ENCODE data around the gene TMEM184A.

The TMEM184A gene

GRCh38 chr7:1533255-1533546, 22.8 kb downstream of the TMEM184A start:
- Histone ChIP-seq H2AK5ac (ENCODE audit: low read length) (peak overlapping the region; percentile 31), H2AFZ (ENCODE audit: insufficient read depth, low read length, poor library complexity) (no peak overlapping the region), H3K9ac (ENCODE audit: low read length) (no peak overlapping the region), H2BK120ac (ENCODE audit: insufficient read depth, low read length, poor library complexity) (peak overlapping the region; percentile 12), H3K27ac (ENCODE audit: low read depth, low read length) (peak overlapping the region; percentile 83), H3K27me3 (ENCODE audit: insufficient read depth, low read length) (no peaks in the 10 kb centered on the region), H2BK12ac (ENCODE audit: low read length) (peak overlapping the region; percentile 39), H3K9me3 (ENCODE audit: insufficient read depth, low read depth, low read length) (no peaks in the 10 kb centered on the region), H2BK5ac (ENCODE audit: low read depth, low read length, poor library complexity) (peak overlapping the region; percentile 24), H3K79me1 (ENCODE audit: low read length) (peaks cover 42% of the 10 kb centered on the region), H3K23ac (ENCODE audit: low read length) (no peak overlapping the region), H3K14ac (ENCODE audit: low read length) (peak overlapping the region; percentile 22), H3K79me2 (ENCODE audit: control insufficient read depth, insufficient read depth, low read length, poor library complexity) (peaks cover 30% of the 10 kb centered on the region), H3K18ac (ENCODE audit: low read length) (peak overlapping the region; percentile 58), H3K4me3 (ENCODE audit: low read depth, low read length) (no peak overlapping the region), H4K91ac (ENCODE audit: low read depth, low read length) (peak overlapping the region; percentile 80), H3K4me2 (ENCODE audit: low read length) (peak overlapping the region; percentile 75), H4K12ac (ENCODE audit: low read depth, low read length) (peak overlapping the region; percentile 9), H3K4ac (ENCODE audit: low read depth, low read length) (peak overlapping the region; percentile 49), H4K8ac (ENCODE audit: low read depth, low read length) (peak overlapping the region; percentile 40), H3K4me1 (ENCODE audit: control insufficient read depth in 1 of 2, insufficient read depth in 2 of 2, low read length in 2 of 2) (peaks cover 54 to 63% of the 10 kb centered on the region in 2 experiments), H3K36me3 (ENCODE audit: control insufficient read depth in 1 of 2, insufficient read depth in 2 of 2, low read length in 2 of 2) (peaks cover 0 to 3% of the 10 kb centered on the region in 2 experiments)
- WGBS (ENCODE audit: extremely low coverage, insufficient coverage, insufficient read length) = no CpG with 5 or more reads among the region's 9 CpGs
- no peak for DNase-seq

GRCh38 chr7:1532456-1533254, 23.4 kb downstream of the TMEM184A start:
- H2AFZ ChIP-seq (ENCODE audit: insufficient read depth, low read length, poor library complexity) = no peak overlapping the region
- peak overlapping the region; percentile 40 for H4K8ac ChIP-seq (ENCODE audit: low read depth, low read length)
- H3K79me2 ChIP-seq (ENCODE audit: control insufficient read depth, insufficient read depth, low read length, poor library complexity) = peaks cover 26% of the 10 kb centered on the region
- H3K9me3 ChIP-seq (ENCODE audit: insufficient read depth, low read depth, low read length) = no peaks in the 10 kb centered on the region
- peak overlapping the region; percentile 83 for H3K27ac ChIP-seq (ENCODE audit: low read depth, low read length)
- H3K4me2 ChIP-seq (ENCODE audit: low read length) = peak overlapping the region; percentile 75
- no peak overlapping the region for H3K23ac ChIP-seq (ENCODE audit: low read length)
- H3K9ac ChIP-seq (ENCODE audit: low read length) = no peak overlapping the region
- H3K4me1 ChIP-seq (ENCODE audit: control insufficient read depth in 1 of 2, insufficient read depth in 2 of 2, low read length in 2 of 2) = peaks cover 49 to 58% of the 10 kb centered on the region in 2 experiments
- H3K14ac ChIP-seq (ENCODE audit: low read length) = peak overlapping the region; percentile 22
- peak overlapping the region; percentile 12 for H2BK120ac ChIP-seq (ENCODE audit: insufficient read depth, low read length, poor library complexity)
- H2BK5ac ChIP-seq (ENCODE audit: low read depth, low read length, poor library complexity) = peak overlapping the region; percentile 24
- peaks cover 38% of the 10 kb centered on the region for H3K79me1 ChIP-seq (ENCODE audit: low read length)
- H4K12ac ChIP-seq (ENCODE audit: low read depth, low read length) = no peak overlapping the region
- no peak overlapping the region for H3K4me3 ChIP-seq (ENCODE audit: low read depth, low read length)
- H3K4ac ChIP-seq (ENCODE audit: low read depth, low read length) = peak overlapping the region; percentile 49
- H2AK5ac ChIP-seq (ENCODE audit: low read length) = peak overlapping the region; percentile 31
- H2BK12ac ChIP-seq (ENCODE audit: low read length) = peak overlapping the region; percentile 39
- DNase-seq = peak; percentile 66 to 70
- no peaks in the 10 kb centered on the region for H3K27me3 ChIP-seq (ENCODE audit: insufficient read depth, low read length)
- peaks cover 0 to 3% of the 10 kb centered on the region in 2 experiments for H3K36me3 ChIP-seq (ENCODE audit: control insufficient read depth in 1 of 2, insufficient read depth in 2 of 2, low read length in 2 of 2)
- WGBS (ENCODE audit: extremely low coverage, insufficient coverage, insufficient read length) = no CpG with 5 or more reads among the region's 36 CpGs
- H4K91ac ChIP-seq (ENCODE audit: low read depth, low read length) = peak overlapping the region; percentile 80
- peak overlapping the region; percentile 58 for H3K18ac ChIP-seq (ENCODE audit: low read length)

- no peak overlapping the region for H2AFZ ChIP-seq (ENCODE audit: insufficient read depth, low read length, poor library complexity)
- peaks cover 0 to 3% of the 10 kb centered on the region in 2 experiments for H3K36me3 ChIP-seq (ENCODE audit: control insufficient read depth in 1 of 2, insufficient read depth in 2 of 2, low read length in 2 of 2)
- H4K8ac ChIP-seq (ENCODE audit: low read depth, low read length) = no peak overlapping the region
- H3K23ac ChIP-seq (ENCODE audit: low read length) = no peak overlapping the region
- peaks cover 33% of the 10 kb centered on the region for H3K79me1 ChIP-seq (ENCODE audit: low read length)
- H3K27ac ChIP-seq (ENCODE audit: low read depth, low read length) = peak overlapping the region; percentile 83
- WGBS (ENCODE audit: extremely low coverage, insufficient coverage, insufficient read length) = no CpG with 5 or more reads among the region's 10 CpGs
- no peak overlapping the region for H3K18ac ChIP-seq (ENCODE audit: low read length)
- H2BK12ac ChIP-seq (ENCODE audit: low read length) = no peak overlapping the region
- H3K4me2 ChIP-seq (ENCODE audit: low read length) = peak overlapping the region; percentile 75
- H2BK120ac ChIP-seq (ENCODE audit: insufficient read depth, low read length, poor library complexity) = no peak overlapping the region
- H3K14ac ChIP-seq (ENCODE audit: low read length) = no peak overlapping the region
- no peaks in the 10 kb centered on the region for H3K9me3 ChIP-seq (ENCODE audit: insufficient read depth, low read depth, low read length)
- peak overlapping the region; percentile 76 for H3K4me3 ChIP-seq (ENCODE audit: low read depth, low read length)
- peaks cover 45 to 54% of the 10 kb centered on the region in 2 experiments for H3K4me1 ChIP-seq (ENCODE audit: control insufficient read depth in 1 of 2, insufficient read depth in 2 of 2, low read length in 2 of 2)
- DNase-seq = no peak
- H3K27me3 ChIP-seq (ENCODE audit: insufficient read depth, low read length) = no peaks in the 10 kb centered on the region
- no peak overlapping the region for H4K91ac ChIP-seq (ENCODE audit: low read depth, low read length)
- no peak overlapping the region for H2BK5ac ChIP-seq (ENCODE audit: low read depth, low read length, poor library complexity)
- no peak overlapping the region for H2AK5ac ChIP-seq (ENCODE audit: low read length)
- peaks cover 22% of the 10 kb centered on the region for H3K79me2 ChIP-seq (ENCODE audit: control insufficient read depth, insufficient read depth, low read length, poor library complexity)
- no peak overlapping the region for H3K9ac ChIP-seq (ENCODE audit: low read length)
- no peak overlapping the region for H4K12ac ChIP-seq (ENCODE audit: low read depth, low read length)
- peak overlapping the region; percentile 81 for H3K4ac ChIP-seq (ENCODE audit: low read depth, low read length)
Measured at GRCh38 chr7:1531979-1532455, 24.0 kb downstream of the TMEM184A start.

GRCh38 chr7:1531263-1531978, 24.6 kb downstream of the TMEM184A start:
- no peak overlapping the region for H3K23ac ChIP-seq (ENCODE audit: low read length)

More at GRCh38 chr7:1531263-1531978, 24.6 kb downstream of the TMEM184A start:
- Histone ChIP-seq H3K79me2 (ENCODE audit: control insufficient read depth, insufficient read depth, low read length, poor library complexity) (peaks cover 19% of the 10 kb centered on the region), H3K4me3 (ENCODE audit: low read depth, low read length) (peak overlapping the region; percentile 76), H2BK12ac (ENCODE audit: low read length) (peak overlapping the region; percentile 38), H3K36me3 (ENCODE audit: control insufficient read depth in 1 of 2, insufficient read depth in 2 of 2, low read length in 2 of 2) (peaks cover 0 to 3% of the 10 kb centered on the region in 2 experiments), H3K14ac (ENCODE audit: low read length) (peak overlapping the region; percentile 35), H2BK120ac (ENCODE audit: insufficient read depth, low read length, poor library complexity) (peak overlapping the region; percentile 81), H3K27ac (ENCODE audit: low read depth, low read length) (peak overlapping the region; percentile 83), H3K9ac (ENCODE audit: low read length) (peak overlapping the region; percentile 41), H4K91ac (ENCODE audit: low read depth, low read length) (peak overlapping the region; percentile 74), H2AK5ac (ENCODE audit: low read length) (peak overlapping the region; percentile 81), H3K4me2 (ENCODE audit: low read length) (peak overlapping the region; percentile 75), H3K27me3 (ENCODE audit: insufficient read depth, low read length) (no peaks in the 10 kb centered on the region), H2AFZ (ENCODE audit: insufficient read depth, low read length, poor library complexity) (peak overlapping the region; percentile 18), H3K79me1 (ENCODE audit: low read length) (peaks cover 31% of the 10 kb centered on the region), H2BK5ac (ENCODE audit: low read depth, low read length, poor library complexity) (no peak overlapping the region), H3K4ac (ENCODE audit: low read depth, low read length) (peak overlapping the region; percentile 81), H4K8ac (ENCODE audit: low read depth, low read length) (peak overlapping the region; percentile 54), H4K12ac (ENCODE audit: low read depth, low read length) (peak overlapping the region; percentile 48), H3K4me1 (ENCODE audit: control insufficient read depth in 1 of 2, insufficient read depth in 2 of 2, low read length in 2 of 2) (peaks cover 41 to 49% of the 10 kb centered on the region in 2 experiments), H3K9me3 (ENCODE audit: insufficient read depth, low read depth, low read length) (no peaks in the 10 kb centered on the region), H3K18ac (ENCODE audit: low read length) (peak overlapping the region; percentile 83)
- no peak for DNase-seq
- WGBS (ENCODE audit: extremely low coverage, insufficient coverage, insufficient read length) = no CpG with 5 or more reads among the region's 55 CpGs
